SK-N-SH treated with all-trans-retinoic acid at 6 μM for 48 hours (cell line): ENCODE results near the gene RASL11B.

Experiments used
- ARNTL ChIP-seq: fragments of 450-650 bp; formaldehyde crosslinking; IDR thresholded peaks from 2 replicates; pipeline ENCODE4 v1.5.0; 2020; ENCODE audit warnings: low read depth, mild to moderate bottlenecking, moderate library complexity, borderline replicate concordance
- GLIS3 ChIP-seq: fragments of 250-450 bp; sonication (Bioruptor Pico); IDR thresholded peaks from 2 replicates; pipeline ENCODE4 v1.5.0; 2020; ENCODE audit warnings: mild to moderate bottlenecking, moderate library complexity
- OSR1 ChIP-seq: fragments of 250-450 bp; sonication (Bioruptor Pico); IDR thresholded peaks from 2 replicates; pipeline ENCODE4 v1.8.0; 2022; ENCODE audit warnings: moderate library complexity, mild to moderate bottlenecking, inconsistent platforms
- RARB ChIP-seq: fragments of 250-450 bp; sonication (Bioruptor Pico); IDR thresholded peaks from 2 replicates; pipeline ENCODE4 v1.8.0; 2021; ENCODE audit warnings: mild to moderate bottlenecking, moderate library complexity
- ZC3H10 ChIP-seq: fragments of 250-450 bp; sonication (Bioruptor Pico); IDR thresholded peaks from 2 replicates; pipeline ENCODE4 v1.5.1; 2021; ENCODE audit warnings: mild to moderate bottlenecking, moderate library complexity
- ZFP3 ChIP-seq: fragments of 250-450 bp; sonication (Bioruptor Pico); IDR thresholded peaks from 2 replicates; pipeline ENCODE4 v1.5.0; 2020; ENCODE audit warnings: mild to moderate bottlenecking, moderate library complexity
- ZFP30 ChIP-seq: fragments of 450-650 bp; formaldehyde crosslinking; IDR thresholded peaks from 2 replicates; pipeline ENCODE4 v1.5.0; 2022; ENCODE audit warnings: mild to moderate bottlenecking, moderate library complexity
- ZNF565 ChIP-seq: fragments of 450-650 bp; formaldehyde crosslinking; conservative IDR thresholded peaks from 2 replicates; pipeline ENCODE4 v1.5.0; 2020; ENCODE audit warnings: low read depth, mild to moderate bottlenecking, moderate library complexity
- ZNF70 ChIP-seq: fragments of 450-650 bp; formaldehyde crosslinking; IDR thresholded peaks from 2 replicates; pipeline ENCODE4 v1.5.0; 2020; ENCODE audit warnings: mild to moderate bottlenecking, moderate library complexity
- ZNF8 ChIP-seq: fragments of 450-650 bp; formaldehyde crosslinking; IDR thresholded peaks from 2 replicates; pipeline ENCODE4 v1.5.0; 2020; ENCODE audit warnings: mild to moderate bottlenecking, moderate library complexity
- TF ChIP-seq, protein P1 (sequence below): fragments of 250-450 bp; sonication (Bioruptor Pico); IDR thresholded peaks from 2 replicates; pipeline ENCODE4 v1.5.1; 2021; ENCODE audit warnings: mild to moderate bottlenecking, moderate library complexity
- TF ChIP-seq, protein P2 (sequence below): fragments of 250-450 bp; sonication (Bioruptor Pico); IDR thresholded peaks from 2 replicates; pipeline ENCODE4 v1.8.0; 2020; ENCODE audit warnings: mild to moderate bottlenecking, moderate library complexity, borderline replicate concordance
- TF ChIP-seq, protein P3 (sequence below): fragments of 250-450 bp; sonication (Bioruptor Pico); IDR thresholded peaks from 2 replicates; pipeline ENCODE4 v1.5.1; 2020; ENCODE audit warnings: low read depth, mild to moderate bottlenecking, moderate library complexity
- TF ChIP-seq, protein P4 (sequence below): fragments of 250-450 bp; sonication (Bioruptor Pico); IDR thresholded peaks from 2 replicates; pipeline ENCODE4 v1.5.0; 2020; ENCODE audit warnings: mild to moderate bottlenecking, moderate library complexity

DNA sequence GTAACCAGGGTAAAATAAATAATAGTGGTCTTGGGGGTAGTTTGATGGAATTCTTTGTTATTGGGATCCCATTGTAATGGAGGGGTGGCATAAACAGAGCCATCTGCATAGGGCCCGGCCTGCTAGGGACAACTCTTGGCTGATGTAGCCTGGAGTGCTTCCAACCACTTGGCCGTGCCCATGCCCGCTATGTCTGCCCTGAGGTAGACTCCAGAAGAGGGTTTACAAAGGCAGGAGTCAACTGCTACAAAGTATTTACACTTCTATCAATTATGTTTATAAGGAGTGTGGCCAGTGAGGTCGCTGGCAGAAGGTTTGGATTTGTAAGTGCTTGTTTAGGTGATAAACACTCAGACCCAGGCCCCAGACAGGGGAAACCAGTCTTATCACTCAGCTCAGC is 8.1 kb downstream of the RASL11B start:
- TF ChIP-seq, protein P1, sequence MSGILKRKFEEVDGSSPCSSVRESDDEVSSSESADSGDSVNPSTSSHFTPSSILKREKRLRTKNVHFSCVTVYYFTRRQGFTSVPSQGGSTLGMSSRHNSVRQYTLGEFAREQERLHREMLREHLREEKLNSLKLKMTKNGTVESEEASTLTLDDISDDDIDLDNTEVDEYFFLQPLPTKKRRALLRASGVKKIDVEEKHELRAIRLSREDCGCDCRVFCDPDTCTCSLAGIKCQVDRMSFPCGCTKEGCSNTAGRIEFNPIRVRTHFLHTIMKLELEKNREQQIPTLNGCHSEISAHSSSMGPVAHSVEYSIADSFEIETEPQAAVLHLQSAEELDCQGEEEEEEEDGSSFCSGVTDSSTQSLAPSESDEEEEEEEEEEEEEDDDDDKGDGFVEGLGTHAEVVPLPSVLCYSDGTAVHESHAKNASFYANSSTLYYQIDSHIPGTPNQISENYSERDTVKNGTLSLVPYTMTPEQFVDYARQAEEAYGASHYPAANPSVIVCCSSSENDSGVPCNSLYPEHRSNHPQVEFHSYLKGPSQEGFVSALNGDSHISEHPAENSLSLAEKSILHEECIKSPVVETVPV (CRISPR knock-in tag), result no peak
- TF ChIP-seq ZNF8 (CRISPR knock-in tag) (no peak), ZNF565 (CRISPR knock-in tag) (no peak), ZFP30 (CRISPR knock-in tag) (no peak), ZNF70 (CRISPR knock-in tag) (no peak), ZFP3 (no peak), ZC3H10 (no peak), ARNTL (no peak), RARB (CRISPR knock-in tag) (no peak), GLIS3 (CRISPR knock-in tag) (no peak), OSR1 (CRISPR knock-in tag) (no peak)
- TF ChIP-seq, protein P2, sequence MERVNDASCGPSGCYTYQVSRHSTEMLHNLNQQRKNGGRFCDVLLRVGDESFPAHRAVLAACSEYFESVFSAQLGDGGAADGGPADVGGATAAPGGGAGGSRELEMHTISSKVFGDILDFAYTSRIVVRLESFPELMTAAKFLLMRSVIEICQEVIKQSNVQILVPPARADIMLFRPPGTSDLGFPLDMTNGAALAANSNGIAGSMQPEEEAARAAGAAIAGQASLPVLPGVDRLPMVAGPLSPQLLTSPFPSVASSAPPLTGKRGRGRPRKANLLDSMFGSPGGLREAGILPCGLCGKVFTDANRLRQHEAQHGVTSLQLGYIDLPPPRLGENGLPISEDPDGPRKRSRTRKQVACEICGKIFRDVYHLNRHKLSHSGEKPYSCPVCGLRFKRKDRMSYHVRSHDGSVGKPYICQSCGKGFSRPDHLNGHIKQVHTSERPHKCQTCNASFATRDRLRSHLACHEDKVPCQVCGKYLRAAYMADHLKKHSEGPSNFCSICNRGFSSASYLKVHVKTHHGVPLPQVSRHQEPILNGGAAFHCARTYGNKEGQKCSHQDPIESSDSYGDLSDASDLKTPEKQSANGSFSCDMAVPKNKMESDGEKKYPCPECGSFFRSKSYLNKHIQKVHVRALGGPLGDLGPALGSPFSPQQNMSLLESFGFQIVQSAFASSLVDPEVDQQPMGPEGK (CRISPR knock-in tag), result no peak
- TF ChIP-seq, protein P3, sequence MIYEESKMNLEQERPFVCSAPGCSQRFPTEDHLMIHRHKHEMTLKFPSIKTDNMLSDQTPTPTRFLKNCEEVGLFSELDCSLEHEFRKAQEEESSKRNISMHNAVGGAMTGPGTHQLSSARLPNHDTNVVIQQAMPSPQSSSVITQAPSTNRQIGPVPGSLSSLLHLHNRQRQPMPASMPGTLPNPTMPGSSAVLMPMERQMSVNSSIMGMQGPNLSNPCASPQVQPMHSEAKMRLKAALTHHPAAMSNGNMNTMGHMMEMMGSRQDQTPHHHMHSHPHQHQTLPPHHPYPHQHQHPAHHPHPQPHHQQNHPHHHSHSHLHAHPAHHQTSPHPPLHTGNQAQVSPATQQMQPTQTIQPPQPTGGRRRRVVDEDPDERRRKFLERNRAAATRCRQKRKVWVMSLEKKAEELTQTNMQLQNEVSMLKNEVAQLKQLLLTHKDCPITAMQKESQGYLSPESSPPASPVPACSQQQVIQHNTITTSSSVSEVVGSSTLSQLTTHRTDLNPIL (CRISPR knock-in tag), result no peak
- TF ChIP-seq, protein P4, sequence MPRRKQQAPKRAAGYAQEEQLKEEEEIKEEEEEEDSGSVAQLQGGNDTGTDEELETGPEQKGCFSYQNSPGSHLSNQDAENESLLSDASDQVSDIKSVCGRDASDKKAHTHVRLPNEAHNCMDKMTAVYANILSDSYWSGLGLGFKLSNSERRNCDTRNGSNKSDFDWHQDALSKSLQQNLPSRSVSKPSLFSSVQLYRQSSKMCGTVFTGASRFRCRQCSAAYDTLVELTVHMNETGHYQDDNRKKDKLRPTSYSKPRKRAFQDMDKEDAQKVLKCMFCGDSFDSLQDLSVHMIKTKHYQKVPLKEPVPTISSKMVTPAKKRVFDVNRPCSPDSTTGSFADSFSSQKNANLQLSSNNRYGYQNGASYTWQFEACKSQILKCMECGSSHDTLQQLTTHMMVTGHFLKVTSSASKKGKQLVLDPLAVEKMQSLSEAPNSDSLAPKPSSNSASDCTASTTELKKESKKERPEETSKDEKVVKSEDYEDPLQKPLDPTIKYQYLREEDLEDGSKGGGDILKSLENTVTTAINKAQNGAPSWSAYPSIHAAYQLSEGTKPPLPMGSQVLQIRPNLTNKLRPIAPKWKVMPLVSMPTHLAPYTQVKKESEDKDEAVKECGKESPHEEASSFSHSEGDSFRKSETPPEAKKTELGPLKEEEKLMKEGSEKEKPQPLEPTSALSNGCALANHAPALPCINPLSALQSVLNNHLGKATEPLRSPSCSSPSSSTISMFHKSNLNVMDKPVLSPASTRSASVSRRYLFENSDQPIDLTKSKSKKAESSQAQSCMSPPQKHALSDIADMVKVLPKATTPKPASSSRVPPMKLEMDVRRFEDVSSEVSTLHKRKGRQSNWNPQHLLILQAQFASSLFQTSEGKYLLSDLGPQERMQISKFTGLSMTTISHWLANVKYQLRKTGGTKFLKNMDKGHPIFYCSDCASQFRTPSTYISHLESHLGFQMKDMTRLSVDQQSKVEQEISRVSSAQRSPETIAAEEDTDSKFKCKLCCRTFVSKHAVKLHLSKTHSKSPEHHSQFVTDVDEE (CRISPR knock-in tag), result no peak
